ENCODE measurements around the gene TBX10.

DNA sequence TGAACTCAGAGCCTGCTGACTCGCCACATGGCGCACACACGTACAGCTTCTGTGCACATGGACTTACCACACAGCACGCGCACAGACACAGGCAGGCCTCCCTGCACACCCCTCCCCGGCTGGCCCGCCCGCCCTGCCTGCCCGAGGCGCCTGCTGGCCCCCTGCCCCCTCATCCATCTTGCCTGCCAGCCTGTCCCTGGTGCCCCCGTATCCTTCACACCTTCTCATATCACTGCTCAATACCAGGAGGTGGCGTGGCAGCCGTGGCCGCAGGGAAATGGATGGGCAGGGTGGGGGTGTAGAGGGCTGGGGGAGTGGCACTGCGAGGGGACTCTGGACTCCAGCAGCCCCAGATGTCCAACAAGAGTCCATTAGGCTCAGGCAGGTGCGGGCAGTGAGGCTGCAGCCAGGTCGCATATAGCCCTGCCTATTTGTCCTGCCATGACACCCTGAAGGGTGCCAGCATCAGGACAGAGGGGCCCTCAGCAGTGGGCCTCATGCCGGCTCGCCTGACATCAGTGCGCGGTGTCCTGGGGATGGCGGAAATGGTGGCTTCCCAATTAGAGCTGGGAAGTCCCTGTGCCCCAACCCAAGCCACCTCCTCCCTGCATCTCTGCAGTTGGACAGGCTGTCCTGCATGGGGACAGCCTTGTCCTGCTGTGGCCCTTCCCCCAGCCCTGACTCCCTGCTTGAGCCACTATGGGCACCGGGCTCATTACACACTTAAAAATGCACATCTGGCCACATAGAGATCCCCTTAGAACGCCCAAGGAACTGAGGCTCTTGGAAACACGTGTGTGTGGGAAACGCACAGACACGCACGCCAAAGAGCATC, 2.0 kb upstream of the TBX10 start:
- no peak for TF ChIP-seq POLR2A (IDR thresholded peaks at IDR 0.05)
- TF ChIP-seq, protein P1, sequence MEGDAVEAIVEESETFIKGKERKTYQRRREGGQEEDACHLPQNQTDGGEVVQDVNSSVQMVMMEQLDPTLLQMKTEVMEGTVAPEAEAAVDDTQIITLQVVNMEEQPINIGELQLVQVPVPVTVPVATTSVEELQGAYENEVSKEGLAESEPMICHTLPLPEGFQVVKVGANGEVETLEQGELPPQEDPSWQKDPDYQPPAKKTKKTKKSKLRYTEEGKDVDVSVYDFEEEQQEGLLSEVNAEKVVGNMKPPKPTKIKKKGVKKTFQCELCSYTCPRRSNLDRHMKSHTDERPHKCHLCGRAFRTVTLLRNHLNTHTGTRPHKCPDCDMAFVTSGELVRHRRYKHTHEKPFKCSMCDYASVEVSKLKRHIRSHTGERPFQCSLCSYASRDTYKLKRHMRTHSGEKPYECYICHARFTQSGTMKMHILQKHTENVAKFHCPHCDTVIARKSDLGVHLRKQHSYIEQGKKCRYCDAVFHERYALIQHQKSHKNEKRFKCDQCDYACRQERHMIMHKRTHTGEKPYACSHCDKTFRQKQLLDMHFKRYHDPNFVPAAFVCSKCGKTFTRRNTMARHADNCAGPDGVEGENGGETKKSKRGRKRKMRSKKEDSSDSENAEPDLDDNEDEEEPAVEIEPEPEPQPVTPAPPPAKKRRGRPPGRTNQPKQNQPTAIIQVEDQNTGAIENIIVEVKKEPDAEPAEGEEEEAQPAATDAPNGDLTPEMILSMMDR (IDR thresholded peaks at IDR 0.05): no peak

All from gastroesophageal sphincter (tissue), 3 donors.